GM20000 (cell line): ENCODE data around the gene ANKS4B.

Experiments
- DNase-seq: peaks from one replicate; pipeline ENCODE4 v3.0.0; 2012; ENCODE audit warnings: low spot score
- CTCF ChIP-seq: IDR thresholded peaks from 2 replicates; pipeline ENCODE4 v1.5.1; 2012; ENCODE audit warnings: mild to moderate bottlenecking, control low read depth; ENCODE audit errors: extremely low read depth, missing control alignments

Gene ANKS4B

GRCh38 chr16:21205303-21205702 lies 28.2 kb upstream of the ANKS4B start:
- no peak for TF ChIP-seq CTCF
- no peak for DNase-seq

DNA sequence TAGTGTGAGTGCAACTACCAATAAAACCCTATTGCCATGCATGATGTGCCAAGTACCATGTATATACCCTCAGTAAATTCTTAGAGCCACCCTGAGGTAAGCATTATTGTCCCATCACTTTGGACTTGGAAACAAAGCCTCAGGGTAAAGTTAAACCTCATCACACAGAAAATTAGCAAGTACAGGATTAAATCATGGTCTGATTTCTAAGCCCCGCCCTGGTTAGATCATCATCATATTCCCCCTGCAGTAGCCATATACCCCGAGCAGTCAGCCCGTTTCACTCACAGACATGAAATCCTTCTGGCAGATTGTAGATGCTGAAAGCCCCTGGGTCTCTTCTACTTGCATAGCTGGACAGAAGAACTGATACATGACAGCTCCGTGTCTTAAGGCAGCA lies 26.9 kb upstream of the ANKS4B start:
- DNase-seq, result no peak
- no peak for TF ChIP-seq CTCF

DNA sequence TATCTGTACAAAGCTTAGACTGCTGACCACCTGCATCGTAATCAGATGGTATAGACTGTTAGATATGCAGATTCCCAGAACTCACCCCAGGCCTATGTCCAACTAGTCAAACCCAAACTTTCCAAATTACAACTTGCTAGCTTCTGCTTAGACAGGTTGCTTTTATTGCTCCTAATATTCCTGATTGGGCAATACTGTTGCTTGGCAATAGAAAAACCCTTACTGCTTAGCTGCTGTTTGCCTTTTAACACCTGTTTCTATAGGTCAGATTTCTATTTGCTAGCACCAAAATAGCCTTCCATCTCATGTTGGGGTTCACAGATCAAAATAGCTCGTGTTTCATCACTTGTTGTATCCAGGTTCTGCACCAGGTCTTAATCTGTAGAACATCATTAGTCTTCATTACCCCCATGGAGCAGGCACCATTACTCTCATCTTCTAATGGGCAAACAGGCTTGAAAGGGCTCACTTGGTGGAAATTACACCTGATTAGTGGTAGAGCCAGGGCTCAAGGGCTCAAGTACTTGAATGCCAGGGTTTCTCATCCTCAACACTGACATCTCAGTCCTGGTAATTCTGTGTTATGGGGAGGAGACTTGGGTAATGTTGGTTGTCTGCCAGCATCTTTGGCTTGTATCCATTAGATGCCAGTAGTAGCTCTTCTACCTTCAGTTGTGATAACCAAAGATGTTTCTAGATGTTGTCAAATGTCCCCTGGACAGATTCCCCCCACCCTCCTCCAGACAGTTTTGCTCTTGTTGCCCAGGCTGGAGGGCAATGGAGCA lies 24.9 kb upstream of the ANKS4B start:
- TF ChIP-seq CTCF, result no peak
- no peak for DNase-seq

- no peak for TF ChIP-seq CTCF
- no peak for DNase-seq
These were observed 22.0 kb upstream of the ANKS4B start, which contains the start of gene ZP2 for GRCh38 chr16:21211486-21211885. Gene ZP2, minus strand, starts transcription at chr16:21211574. Its CDS starts 27 bp downstream, at chr16:21211547.

DNA sequence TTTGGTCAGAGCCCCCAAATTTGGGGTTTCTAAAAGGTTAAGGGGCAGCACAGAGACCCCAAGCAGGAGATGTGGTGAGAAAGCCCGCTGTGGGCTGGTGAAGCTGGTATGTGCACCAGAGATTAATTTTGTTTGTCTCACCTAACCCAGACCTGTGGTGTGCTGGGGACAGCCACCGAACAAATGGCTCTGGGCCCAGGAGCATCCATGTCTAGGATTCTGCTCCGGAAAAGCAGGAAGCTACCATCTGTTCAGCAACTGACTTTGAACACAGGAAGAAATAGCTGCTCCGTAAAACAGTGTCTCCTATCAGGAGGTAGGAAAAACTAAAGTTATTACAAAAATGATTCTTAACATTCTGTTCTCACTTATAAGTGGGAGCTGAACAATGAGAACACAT lies 19.4 kb upstream of the ANKS4B start:
- no peak for TF ChIP-seq CTCF
- DNase-seq, result no peak

DNA sequence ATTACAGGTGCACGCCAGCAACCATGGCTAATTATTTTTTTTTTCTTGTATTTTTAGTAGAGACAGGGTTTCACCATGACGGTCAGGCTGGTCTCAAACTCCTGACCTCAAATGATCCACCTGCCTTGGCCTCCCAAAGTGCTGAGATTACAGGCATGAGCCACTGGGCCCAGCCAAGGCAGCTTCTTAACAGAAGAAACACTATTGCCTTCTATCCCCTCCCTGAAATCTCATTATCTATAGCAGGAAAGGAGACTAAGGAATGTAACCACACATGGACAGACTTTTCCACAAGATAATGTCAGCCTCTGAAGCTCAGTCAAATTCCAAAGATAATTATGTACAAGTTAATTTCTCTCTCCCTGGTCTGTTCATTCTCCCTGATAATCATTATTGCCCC lies 16.4 kb upstream of the ANKS4B start:
- DNase-seq, result no peak
- no peak for TF ChIP-seq CTCF

DNA sequence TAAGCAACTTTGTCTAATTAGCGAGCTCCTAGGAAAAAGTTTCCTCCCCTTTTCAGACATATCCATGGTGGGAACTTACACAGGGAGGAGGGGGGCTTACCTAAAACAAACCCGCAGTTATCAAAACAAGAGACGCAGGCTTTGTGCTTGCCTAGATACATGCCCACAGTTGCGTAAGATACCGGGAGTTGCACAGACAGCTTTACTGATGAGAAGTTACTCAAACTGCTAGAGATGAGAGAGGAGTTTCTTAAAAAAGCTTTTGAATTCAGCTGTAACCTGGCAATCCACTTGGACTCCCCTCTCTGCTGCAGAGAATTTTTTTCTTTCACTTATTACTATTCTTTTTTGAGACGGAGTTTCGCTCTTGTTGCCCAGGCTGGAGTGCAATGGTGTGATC lies 15.3 kb upstream of the ANKS4B start:
- TF ChIP-seq CTCF, result no peak
- no peak for DNase-seq
